D721Med (cell line): Measurements from ENCODE around the gene MAPK6.
"Not testable (repeated sequence)": the region's sequence is repeated elsewhere in the genome, so short reads cannot be mapped to it uniquely, and the experiment has no call there.

ENCODE experiments used
- DNase-seq: peaks from one replicate; pipeline ENCODE4 v3.0.0; 2011; ENCODE audit warnings: low spot score; ENCODE audit not compliant: insufficient read length
- FAIRE-seq: peaks from 2 replicates; lab custom pipeline; 2011; peaks lifted over from hg19 to GRCh38; lab: Jason Lieb, UNC
- TF ChIP-seq, protein P1 (sequence below): IDR thresholded peaks from 2 replicates; pipeline ENCODE4 v1.5.1; 2012; ENCODE audit warnings: mild to moderate bottlenecking, control low read depth; ENCODE audit not compliant: insufficient read depth; ENCODE audit errors: missing control alignments

The MAPK6 gene

DNA sequence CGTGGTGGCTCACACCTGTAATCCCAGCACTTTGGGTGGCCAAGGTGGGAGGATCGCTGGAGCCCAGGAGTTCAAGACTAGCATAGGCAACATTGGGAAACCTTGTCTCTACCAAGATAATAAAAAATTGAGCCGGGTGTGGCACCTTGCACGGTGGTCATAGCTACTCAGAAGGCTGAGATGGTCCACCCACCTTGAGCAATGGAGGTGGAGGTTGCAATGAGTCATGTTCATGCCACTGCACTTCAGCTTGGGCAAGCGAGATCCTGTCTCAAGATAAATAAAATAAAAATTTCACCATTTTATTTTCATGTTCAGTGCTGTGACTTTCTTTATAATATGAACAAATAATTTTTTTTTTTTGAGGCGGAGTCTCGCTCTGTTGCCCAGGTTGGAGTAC lies 12.5 kb downstream of the MAPK6 start:
- FAIRE-seq (no peak), DNase-seq (no peak)
- TF ChIP-seq, protein P1, sequence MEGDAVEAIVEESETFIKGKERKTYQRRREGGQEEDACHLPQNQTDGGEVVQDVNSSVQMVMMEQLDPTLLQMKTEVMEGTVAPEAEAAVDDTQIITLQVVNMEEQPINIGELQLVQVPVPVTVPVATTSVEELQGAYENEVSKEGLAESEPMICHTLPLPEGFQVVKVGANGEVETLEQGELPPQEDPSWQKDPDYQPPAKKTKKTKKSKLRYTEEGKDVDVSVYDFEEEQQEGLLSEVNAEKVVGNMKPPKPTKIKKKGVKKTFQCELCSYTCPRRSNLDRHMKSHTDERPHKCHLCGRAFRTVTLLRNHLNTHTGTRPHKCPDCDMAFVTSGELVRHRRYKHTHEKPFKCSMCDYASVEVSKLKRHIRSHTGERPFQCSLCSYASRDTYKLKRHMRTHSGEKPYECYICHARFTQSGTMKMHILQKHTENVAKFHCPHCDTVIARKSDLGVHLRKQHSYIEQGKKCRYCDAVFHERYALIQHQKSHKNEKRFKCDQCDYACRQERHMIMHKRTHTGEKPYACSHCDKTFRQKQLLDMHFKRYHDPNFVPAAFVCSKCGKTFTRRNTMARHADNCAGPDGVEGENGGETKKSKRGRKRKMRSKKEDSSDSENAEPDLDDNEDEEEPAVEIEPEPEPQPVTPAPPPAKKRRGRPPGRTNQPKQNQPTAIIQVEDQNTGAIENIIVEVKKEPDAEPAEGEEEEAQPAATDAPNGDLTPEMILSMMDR = no peak

DNA sequence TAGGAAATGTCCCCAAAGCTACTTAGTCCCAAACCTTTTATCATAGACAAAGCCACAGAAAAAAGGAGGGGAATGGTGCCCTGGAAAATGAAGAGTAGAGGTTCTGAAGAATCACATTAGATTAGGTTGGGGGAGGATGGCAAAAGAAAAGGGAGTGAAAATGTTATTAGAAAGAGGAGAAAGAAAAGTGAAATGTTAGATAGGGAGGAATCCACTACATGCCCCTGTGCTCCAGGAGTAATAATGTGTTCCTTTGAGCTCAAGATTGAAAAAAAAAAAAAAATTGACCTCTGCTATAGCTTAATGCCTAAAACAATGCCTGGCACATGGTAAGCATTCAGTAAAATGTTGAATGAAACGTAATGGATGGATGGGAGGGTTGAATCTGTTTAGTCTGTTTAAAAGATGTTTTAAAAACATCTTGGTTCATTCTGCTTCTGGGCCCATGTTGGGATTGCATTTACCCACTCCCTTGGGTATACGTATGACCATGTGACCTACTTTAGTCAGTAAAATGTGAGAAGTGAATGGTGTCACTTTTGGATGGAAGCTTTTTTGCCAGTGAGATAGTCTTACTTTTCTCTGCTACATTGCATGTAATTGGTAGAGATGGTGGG lies 19.0 kb downstream of the MAPK6 start:
- TF ChIP-seq, protein P1 = no peak
- DNase-seq (no peak), FAIRE-seq (no peak)

DNA sequence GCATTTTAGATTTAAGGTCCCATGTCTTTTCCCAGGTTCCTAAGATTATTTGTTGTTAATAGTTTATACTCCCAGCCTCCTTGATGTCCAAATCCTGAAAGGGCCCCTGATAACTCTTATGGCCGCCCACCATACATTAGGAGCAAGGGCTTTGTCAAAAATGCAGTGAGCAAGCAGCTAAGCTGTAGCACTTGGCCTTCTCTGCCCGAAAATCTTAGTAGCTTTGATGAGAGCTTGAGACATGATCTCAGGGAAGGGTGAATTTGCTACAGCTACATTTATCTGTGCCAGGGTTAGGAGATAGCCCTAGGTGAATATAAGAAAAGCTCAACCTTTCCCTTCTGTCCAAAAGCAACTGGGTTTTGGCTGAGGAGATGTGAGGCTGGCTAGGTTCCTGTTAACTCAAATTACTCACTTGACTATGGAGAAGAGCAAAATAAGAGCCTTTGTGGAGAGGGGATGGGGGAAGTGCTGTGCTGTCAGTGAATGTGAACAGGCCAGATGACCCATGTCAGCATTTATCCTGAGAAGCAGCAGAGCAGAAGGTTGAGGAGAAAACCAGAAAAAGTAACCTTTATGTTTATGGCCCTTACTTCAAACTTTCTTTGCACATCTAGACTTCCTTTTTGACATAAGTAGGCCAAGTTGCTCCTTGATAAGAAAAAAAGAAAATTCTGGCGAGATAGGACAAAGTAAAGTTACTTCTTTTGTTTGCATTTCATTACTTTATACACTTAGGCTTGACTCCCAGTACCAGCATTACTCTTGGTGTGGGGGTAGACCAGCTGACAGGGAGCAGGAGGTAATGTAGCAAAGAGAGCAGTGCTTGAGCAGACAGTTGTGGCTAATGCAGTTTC lies 21.1 kb downstream of the MAPK6 start:
- TF ChIP-seq, protein P1 = no peak
- DNase-seq (no peak), FAIRE-seq (no peak)

DNA sequence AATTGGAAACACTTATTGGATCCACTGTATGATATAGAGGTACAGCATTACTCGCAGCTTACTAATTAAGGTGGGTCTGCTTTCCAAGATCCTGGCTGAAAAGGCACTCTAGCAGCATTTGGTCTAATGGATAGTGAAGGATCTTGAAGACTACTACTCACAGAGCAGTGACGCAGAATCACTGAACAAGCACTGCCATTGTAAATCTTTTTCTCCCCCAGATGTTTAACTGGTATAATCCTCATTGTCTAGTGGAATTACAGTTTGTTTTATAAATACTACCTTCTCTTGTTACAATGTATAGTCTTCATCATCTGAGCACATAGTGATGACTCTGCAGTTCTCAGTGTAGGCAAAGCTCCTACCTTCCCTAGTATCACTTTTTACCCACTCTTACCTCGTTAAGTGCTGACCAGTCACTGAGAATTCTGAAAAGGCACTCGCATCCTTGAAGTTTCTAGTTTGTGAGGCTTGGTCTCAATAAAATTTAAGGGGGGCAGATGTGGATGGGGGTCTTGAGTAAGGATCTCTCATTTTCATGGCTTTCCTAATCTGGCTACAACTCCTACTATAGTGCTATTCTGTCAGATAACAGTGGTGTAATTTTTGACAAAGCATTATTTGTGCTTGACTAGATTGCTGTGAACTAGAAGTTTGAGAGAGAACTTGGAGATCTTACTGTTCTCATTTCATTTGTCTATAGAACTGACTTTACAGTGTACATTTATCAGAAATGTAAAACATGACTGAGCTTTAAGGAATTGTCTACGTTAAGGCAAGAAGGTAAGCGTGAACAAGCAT lies 23.2 kb downstream of the MAPK6 start:
- DNase-seq = no peak
- FAIRE-seq = no peak
- TF ChIP-seq, protein P1 = no peak

DNA sequence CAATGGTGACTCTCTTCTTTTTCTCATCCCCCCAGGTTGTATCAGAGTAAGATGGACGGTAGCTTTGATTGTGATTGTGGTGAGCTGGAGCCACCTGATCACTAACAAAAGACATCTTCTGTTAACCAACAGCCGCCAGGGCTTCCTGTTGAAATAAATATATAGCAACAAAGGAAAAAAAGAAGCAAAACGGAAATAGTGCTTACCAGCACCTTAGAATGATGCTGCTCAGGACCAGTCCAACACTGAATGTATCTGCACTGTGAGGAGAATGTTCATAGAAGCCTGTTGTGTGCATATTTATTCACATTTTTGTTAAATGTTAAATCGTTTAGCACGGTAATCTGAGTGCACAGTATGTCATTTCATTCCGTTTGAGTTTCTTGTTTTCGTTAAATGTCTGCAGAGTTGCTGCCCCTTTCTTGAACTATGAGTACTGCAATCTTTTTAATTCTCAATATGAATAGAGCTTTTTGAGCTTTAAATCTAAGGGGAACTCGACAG lies 26.8 kb downstream of the MAPK6 start:
- FAIRE-seq, DNase-seq: not testable (repeated sequence)

DNA sequence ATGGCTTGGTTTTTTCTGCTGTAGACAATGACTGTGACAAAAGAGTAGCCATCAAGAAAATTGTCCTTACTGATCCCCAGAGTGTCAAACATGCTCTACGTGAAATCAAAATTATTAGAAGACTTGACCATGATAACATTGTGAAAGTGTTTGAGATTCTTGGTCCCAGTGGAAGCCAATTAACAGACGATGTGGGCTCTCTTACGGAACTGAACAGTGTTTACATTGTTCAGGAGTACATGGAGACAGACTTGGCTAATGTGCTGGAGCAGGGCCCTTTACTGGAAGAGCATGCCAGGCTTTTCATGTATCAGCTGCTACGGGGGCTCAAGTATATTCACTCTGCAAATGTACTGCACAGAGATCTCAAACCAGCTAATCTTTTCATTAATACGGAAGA lies 27.5 kb downstream of the MAPK6 start:
- not testable (repeated sequence) for FAIRE-seq, DNase-seq

DNA sequence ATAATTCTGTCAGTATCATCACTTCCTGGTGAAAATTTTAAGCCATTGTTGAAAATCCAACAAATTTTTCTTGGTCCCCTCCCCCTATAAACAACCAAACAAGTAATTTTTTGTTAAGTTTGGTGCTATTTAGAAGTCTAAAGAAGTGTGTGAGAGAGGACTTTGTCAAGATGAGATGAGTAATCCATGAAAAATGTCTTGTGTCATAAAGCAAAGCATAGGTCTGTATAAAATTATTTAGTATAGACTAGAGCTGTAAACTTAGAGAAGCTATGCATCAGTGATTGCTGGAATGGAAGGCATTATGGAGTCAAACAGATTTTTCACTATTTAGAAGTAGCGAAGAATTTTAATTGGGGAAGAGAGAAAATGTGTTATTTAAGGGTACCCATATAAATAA lies 31.4 kb downstream of the MAPK6 start:
- no peak for DNase-seq
- TF ChIP-seq, protein P1 = no peak
- no peak for FAIRE-seq
